Stimulated activated CD4-positive, alpha-beta T cell treated with anti-CD3 and anti-CD28 coated beads, Interleukin-15, amount 100 ng/mL, for 48 hours (primary cell): Measurements from ENCODE around the gene SCIMP.
"Not testable (repeated sequence)": the region's sequence is repeated elsewhere in the genome, so short reads cannot be mapped to it uniquely, and the experiment has no call there.

Experiments used
- DNase-seq, 2 donors: peaks; one replicate each; pipeline ENCODE4 v3.0.0-alpha.2; 2020; ENCODE audit warnings: low read depth in 2 of 2

SCIMP gene

DNA sequence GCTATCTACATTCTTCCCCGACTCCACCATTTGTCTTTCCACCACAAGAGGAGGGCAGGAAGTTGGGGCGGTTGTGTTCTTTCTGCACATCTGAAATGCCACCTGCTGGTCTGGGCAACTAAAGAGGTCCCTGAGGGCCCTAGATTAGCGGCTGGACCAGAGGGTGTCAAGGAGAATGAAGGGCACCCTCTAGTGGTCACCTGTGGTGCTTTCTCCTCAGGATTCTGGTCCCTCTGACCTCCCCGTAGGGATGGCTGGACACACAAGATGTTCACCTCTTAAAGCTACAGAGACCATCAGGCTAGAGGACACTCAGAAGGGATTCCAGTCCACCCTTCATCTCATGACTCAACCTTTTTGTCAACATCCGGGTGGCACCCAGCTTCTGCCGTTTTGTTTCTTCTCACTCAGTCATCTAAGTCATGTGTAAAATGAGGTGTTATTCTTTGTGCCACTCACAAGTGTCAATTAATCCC lies 2.9 kb upstream of the SCIMP start:
- DNase-seq: peak; percentile 16 to 41

DNA sequence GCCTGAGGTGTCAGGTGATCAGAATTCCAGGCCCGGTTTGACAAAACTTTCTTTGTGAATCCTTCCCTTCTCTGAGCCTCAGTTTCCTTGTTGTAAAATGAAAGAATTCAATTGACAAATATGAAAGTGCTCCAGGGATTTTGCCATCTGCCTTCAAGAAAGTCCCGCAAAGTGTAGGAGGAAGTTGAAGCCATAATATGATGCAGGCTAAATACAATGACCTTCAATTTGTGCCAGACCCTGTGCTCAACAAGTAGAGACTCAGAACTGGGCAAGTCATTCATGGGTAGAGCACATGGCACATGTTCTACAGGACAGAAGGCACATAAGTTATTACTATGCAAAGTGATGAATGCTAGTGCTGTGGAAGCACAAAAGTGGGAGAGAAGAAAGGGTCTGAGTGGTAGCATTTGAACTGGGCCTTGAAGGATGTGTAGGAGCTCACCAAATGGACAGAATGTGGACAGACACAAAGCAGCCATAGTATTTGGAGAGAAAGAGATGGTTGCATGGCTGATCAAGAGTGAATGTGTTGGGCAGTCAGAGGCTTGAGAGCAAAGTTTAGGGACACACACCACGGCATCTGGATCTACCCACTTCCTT lies 2.4 kb upstream of the SCIMP start:
- no peak for DNase-seq

DNA sequence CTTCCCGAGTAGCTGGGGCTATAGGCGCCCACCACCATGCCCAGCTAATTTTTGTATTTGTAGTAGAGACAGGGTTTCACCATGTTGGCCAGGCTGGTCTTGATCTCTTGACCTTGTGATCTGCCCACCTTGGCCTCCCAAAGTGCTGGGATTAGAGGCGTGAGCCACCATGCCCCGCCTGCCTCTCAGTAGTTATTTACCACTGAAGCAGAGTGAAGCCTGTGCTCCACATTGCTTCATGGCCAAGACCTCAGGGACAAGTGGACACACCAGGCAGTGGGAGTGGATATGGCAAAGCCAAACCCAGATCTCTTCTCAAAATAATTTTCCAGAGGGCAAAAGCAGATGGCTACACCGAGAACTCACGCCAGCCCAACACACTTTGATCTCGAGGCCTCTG lies 1.2 kb downstream of the SCIMP start:
- not testable (repeated sequence) for DNase-seq

DNA sequence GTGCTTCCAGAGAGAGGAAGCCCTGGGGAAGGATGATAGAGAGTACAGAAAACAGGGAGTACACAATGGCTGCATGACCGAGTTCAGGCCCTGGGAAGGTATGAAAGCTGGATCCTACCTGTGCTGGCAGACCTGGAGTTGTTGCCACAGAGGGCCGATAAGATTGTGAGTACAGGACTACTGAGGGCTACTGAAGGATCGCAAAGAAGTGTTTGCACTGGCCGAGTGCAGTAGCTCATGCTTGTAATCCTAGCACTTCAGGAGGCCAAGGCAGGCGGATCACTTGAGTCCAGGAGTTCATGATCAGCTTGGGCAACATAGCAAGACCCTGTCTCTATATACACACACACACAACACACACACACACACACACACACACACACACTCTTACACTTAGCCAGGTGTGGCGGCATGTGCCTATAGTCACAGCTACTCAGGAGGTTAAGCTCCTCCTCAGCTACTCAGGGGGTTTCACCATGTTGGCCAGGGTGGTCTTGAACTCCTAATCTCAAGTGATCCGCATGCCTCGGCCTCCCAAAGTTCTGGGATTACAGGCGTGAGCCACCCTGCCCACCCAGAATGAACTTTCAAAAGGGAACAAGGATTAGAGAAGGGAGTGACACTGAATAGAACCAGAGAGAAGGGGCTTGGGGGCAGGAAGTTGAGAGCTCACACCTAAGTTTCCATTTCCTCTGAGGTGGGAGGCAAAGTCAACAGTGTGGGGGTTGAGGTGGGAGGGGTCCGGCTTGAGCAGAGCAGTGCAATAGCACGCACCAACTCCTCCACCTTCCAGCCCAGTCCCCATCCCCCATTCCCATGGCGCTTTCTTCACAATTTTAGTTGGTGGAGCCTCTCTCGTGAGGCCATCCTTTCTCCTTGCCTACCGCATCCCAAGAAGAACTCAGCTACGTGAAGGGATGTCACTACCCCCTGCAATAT lies 7.5 kb downstream of the SCIMP start:
- no peak for DNase-seq

DNA sequence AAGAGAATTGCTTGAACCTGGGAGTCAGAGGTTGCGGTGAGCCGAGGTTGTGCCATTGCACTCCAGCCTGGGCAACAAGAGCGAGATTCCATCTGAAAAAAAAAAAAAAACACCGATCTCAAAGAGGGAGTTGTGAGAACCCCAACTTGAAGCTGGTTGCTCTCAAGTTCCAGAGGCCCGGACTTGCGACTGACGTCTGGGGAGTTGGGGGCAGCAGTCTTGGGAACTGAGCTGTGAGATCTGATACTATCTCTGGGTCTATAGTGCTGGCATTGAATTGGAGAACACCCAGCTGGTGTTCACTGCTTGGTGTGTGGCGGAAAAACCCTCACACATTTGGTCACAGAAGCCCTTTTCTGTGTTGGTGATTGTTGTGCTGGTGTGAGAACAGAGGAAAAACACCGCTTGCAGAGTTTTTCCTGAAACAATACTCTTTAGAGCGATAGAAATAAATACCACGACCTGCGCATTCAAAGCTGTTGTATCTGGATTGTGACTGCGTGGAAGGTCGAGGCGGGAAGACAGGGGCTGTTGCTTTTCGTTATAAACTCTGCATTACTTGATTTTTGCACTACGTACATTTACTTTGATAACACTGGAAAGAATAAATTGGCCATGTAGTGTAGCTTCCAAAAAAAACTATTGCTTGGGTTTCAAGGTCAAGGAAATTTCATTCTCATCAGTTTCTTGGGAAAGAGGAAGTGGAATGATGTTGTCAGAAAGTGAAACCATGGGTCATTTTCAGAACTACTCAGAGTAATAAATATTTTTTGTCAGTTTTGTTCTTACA lies 8.8 kb downstream of the SCIMP start:
- DNase-seq: no peak

DNA sequence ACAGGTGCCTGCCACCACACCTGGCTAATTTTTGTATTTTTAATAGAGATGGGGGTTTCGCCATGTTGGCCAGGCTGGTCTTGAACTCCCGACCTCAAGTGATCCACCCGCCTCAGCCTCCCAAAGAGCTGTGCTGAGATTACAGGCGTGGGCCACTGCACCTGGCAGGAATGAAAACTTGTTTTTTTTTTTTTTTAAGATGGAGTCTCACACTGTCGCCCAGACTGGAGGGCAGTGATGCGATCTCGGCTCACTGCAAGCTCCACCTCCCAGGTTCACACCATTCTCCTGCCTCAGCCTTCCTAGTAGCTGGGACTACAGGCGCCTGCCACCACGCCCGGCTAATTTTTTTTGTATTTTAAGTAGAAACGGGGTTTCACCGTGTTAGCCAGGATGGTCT lies 12.7 kb downstream of the SCIMP start:
- DNase-seq: not testable (repeated sequence)

DNA sequence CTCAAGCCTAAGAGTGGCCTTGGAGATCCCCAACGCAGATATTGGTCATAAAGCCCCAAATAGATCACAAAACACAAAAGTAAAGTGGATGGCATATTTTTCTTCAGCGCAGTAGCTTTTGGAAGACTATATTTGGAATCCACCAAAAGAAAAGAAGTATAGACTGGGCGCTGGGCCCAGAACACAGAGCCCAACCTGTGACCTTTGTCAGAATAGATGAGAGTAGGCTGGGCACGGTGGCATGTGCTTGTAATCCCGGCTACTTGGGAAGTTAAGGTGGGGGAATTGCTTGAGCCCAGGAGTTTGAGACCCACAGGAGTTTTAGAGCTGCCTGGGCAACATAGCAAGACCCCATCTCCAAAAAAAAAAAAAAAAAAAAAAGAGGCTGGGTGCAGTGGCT lies 14.6 kb downstream of the SCIMP start:
- no peak for DNase-seq

DNA sequence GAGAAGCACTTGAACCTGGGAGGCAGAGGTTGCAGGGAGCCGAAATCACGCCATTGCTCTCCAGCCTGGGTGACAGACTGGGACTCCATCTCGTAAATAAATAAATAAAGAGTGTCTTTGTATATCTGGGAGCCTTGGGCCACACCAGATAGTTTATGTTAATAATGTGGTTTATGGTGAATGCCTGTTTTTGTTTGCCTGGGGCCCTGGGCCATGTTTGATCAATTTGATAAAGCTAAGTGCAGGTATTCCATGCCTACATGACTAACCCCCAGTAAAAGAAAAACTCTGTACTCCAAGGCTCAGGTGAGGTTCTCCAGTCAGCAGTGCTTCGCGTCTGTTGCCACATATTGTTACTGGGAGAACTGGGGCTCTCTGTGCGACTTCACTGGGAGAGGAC lies 15.1 kb downstream of the SCIMP start:
- no peak for DNase-seq

DNA sequence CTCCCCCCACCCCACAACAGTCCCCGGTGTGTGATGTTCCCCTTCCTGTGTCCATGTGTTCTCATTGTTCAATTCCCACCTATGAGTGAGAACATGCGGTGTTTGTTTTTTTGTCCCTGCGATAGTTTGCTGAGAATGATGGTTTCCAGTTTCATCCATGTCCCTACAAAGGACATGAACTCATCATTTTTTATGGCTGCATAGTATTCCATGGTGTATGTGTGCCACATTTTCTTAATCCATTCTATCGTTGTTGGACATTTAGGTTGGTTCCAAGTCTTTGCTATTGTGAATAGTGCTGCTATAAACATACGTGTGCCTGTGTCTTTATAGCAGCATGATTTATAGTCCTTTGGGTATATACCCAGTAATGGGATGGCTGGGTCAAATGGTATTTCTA lies 17.1 kb downstream of the SCIMP start:
- DNase-seq: not testable (repeated sequence)

DNA sequence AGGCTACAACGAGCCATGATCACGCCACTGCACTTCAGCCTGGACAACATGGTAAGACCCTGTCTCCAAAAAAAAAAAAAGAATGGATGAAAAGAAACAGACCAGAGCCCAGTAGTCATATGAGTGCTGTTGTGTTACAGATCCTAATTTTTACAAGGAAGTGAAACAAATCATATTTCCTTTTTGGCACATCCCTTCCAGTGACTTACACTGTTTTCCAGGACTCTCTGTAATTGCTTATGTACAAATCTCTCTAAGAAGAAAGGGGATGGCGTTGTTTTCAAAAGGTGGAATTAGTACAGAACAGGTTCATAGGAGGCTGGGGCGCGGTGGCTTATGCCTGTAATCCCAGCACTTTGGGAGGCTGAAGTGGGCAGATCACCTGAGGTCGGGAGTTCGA lies 23.2 kb downstream of the SCIMP start:
- no peak for DNase-seq

DNA sequence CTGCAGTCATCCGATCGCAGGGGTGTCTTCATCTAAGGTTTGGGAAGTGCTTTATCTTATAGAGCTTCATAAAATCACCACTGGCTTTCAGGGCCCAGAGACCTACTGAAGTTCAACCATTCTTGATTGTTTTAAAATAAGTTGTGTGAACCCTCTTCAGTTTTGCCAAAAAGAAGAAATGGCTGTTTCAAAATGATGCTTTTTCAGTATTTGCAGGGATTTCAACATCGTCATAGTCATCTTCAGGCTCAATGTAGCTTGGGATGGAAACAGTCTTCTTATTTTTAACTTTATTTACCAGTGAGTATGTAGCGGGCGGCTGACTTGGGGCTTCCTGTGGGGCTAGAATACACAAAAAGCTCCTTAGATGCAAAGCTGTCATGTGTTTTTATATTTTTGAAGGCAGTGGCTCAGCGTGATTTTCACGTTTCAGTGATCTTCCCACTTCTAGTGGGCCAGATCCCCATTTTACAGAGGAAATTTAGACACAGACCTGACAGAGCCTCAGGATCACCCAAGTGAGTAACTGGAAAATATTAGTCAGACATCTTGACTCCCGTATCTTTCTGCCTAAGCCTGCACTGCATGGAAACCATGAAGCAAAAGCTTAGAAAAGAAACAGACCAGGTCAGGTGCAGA lies 23.9 kb downstream of the SCIMP start:
- no peak for DNase-seq

DNA sequence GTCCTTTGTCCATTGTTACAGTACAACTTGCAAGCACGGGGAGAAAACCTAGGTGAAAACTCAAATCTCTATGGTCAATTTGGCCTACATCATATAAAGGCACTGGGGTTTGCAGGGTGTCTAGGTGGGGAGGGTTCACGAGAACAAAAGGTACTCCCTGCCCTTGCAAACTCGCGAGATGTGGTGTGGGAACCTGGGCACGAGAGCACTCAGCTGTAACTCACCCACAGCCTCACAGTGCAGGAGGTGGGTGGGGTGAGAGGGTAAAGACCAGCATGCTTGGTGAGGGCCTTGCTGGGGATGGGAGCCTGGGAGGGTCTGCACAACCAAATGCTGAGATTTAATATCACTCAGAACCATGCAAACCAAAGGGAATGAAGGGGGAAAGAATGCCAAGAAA lies 24.6 kb downstream of the SCIMP start:
- DNase-seq: no peak

DNA sequence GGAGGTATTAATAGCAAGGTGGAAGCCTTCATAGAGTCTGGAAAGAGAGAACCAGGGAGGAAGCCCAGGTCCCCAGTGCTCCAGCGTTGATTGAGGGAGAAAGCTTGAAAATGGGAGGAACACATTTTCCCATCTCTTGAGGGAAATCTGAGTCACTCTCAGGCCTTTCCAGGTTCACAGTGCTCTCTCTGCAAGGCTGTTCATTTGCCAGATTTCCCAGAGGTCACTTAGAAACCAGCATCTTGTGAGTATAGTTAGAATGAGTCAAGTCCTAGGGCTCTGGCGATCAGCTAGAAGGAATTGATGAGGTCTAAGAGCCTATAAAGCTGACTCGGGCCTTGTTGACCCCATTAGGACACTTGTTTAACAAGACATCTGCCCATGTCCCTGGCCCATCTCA lies 25.3 kb downstream of the SCIMP start:
- no peak for DNase-seq

DNA sequence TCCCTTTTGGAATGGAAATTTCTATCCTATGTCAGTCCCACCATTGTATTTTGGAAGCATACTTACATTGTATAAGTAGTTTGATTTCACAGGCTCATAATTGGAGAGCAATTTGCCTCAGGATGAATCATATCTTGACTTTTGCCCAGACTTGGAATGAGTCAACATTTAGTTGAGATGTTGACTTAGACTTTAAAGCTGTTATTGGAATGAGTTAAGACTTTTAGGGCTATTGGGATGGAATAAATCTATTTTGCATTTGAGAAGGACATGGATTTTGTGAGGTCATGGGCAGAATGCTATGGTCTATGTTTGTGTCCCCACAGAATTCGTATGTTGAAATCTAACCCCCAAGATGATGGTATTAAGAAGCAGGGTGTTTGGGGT lies 30.8 kb downstream of the SCIMP start:
- DNase-seq: no peak

DNA sequence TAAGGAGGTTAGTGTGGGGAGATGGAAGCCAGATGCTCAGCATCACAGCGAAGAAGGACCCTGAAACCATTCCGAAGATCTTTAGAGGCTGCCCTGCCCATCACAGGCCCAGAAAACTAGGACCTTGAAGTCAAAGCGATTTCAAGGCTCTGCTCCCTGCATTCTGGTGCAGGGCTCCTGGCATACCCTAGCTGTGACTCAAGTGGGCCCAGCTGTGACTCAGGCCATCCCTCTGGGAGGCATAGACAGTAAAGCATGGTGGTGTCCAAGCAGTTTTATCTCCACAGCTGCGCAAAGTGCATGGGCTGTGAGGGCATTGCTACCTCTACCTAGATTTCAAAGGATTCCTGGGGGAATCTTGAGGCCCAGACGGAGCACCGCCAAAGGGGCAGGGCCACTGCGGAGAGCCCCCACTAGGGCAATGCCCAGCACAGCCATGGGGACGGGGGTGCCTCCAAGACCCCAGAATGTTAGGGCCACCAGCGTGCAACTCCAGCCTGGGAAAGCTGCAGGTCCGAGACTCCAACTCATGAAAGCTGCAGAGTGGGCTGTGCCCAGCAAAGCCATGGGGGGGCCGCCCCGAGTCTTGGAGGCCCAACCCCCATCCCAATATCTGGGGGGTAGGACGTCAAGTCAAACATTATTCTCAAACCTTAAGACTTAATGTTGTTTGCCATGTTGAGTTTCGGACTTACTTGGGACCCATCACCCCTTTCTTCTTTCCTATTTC lies 31.3 kb downstream of the SCIMP start:
- DNase-seq: no peak

DNA sequence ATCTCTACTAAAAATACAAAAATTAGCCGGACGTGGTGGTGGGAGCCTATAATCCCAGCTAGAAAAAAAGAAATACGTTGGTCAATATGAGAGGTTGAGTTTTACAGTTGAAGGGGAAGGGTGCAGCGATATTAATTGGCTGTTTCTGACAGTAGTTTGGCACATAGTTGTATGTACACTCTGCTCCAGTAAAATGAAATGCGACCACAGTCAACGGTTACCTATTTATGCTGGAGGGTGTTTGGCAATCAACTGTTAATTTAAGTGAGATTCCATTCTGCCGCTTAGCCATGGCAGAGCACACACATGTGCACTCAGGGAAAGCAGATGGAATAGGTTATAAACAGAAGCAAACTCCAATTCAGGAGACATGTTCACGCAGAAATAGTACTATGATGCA lies 33.6 kb downstream of the SCIMP start:
- no peak for DNase-seq

DNA sequence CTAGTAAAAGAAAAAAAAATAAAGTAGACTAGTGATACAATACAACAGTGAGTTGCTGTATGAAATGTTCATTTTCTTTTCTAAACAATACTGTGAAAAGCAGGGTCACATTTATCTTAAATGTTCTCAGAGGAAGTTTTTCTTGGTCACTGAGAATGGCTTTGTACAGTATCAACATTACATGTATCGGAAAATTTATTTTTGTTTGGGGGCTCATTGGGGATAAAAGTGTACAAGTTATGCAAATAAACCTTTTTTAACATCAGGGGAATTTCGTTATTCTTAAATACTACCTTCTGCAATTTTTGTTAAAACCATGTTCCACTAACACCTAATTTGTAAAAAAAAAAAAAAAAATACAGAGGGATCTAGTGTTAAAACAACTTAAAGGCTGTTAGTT lies 34.3 kb downstream of the SCIMP start:
- DNase-seq: no peak

DNA sequence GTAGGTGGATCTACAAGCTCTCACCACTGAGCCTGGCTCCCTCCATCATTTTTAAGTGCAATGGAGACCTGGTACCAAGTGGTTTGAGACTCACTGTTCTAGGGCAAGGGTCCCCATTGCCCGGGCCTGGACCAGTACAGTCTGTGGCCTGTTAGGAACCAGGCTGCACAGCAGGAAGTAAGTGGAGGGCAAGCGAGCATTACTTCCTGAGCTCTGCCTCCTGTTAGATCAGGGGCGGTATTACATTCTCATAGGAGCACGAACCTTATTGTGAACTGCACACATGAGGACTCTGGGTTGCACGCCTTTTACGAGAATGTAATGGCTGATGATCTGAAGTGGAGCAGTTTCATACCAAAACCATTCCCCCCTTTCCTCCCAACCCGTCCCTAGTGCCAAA lies 36.2 kb downstream of the SCIMP start:
- DNase-seq: no peak

DNA sequence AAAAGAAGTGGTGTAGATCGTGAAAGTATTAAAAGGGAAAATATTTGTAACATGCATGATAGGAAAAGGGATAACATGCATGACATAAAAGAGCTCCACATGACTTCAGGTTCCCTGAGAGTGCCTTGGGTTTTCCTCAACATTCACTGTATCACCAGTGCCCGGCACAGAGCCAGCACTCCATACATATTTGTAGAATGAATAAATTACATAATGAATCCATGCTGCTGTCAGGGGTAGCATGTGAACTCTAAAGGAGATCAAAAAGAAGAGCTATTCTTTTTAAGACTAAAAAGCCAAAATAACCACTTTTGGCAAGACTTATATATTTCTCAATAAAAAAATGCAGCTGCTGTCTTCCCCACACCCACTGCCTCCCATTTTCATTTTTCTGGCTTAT lies 40.3 kb downstream of the SCIMP start:
- DNase-seq: no peak

DNA sequence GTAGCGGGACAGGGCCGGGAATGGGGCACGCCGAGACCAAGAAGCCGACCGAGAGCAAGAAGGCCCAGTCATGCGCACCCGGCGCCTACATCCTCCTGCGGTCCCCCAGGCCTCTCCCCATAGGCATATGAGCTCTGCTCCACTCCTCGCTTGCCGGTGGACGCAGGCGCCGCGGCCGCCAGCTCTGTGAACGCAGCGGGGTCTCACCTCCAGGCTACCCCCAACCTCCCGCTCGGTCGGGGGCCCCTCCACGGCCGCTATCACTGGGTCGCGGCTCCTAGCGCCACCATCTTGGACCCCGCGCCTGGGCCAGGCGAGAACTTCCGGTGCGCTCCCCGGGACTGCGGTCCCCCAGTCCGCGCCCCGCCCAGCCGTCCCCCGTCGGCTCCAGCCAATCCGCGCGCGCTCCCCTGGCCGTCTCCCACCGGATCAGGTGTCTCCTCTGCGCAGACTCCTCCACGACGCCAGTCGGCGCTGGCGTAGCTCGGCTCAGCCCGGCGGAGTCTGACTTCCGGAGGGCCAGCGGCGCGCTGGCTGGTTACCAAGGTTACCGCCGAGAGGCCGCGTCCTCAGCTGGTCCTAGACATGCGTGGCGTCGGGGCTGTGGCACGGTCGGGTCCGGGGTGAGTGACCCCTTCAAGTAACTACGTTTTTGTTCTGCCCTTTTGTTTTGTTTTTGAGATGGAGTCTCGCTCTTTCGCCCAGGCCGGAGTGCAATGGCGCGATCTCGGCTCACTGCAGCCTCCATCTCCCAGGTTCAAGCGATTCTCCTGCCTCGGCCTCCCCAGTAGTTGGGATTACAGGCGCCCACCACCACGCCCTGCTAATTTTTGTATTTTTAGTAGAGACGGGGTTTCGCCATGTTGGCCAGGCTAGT lies 42.9 kb downstream of the SCIMP start, which contains the start of gene ZNF594:
ZNF594 (minus strand) TSS at position 328 of the 877 bp plus-strand sequence. CDS start 7,612 bp downstream, outside the sequence.
- peak; percentile 96 to 98 for DNase-seq
